GM12878 (cell line): ENCODE data around the gene EIF2B1. TPM values are rescaled to one million over a fixed set of nuclear protein-coding genes. Genes with fewer than 3 reads are reported as not detected.

Experiments
- ATAC-seq: fragments of 200-7000 bp; cut with Tn5 transposase; 3 replicates; pipeline ENCODE4 v1.9.1; 2020; ENCODE audit warnings: mild to moderate bottlenecking, moderate library complexity
- BruUV-seq: library from RNA; stranded (reverse); fragments of 400-500 nt; replicated peaks from 2 replicates; lab custom pipeline; 2021; lab: Mats Ljungman, UMichigan
- CTCF ChIA-PET: fragments of 300-600 bp; sonication (Branson Sonifier 250); formaldehyde crosslinking; extraction: SDS; loops from one replicate; lab custom pipeline; 2021; ENCODE audit warnings: inconsistent platforms; lab: Yijun Ruan, JAX
- POLR2A ChIA-PET: fragments of 350-600 bp; formaldehyde crosslinking; extraction: SDS; loops from one replicate; lab custom pipeline; 2021; ENCODE audit warnings: inconsistent platforms; lab: Charles Lee
- RAD21 ChIA-PET: fragments of 300-600 bp; sonication (Branson Sonifier 250); formaldehyde crosslinking; loops from one replicate; lab custom pipeline; 2023; ENCODE audit warnings: antibody characterized with exemption; ENCODE audit not compliant: unreplicated experiment; lab: Charles Lee
- SMC1A ChIA-PET: fragments of 300-600 bp; sonication (Branson Sonifier 250); formaldehyde crosslinking; loops from one replicate; lab custom pipeline; 2023; ENCODE audit not compliant: unreplicated experiment, uncharacterized antibody; lab: Charles Lee
- DNase-seq: peaks from one replicate; pipeline ENCODE4 v3.0.0-alpha.2; 2011; ENCODE audit warnings: low read depth, low spot score
- FAIRE-seq: peaks from 3 replicates; lab custom pipeline; 2011; peaks lifted over from hg19 to GRCh38; lab: Jason Lieb, UNC
- H2AFZ ChIP-seq: 2 replicates; pipeline ENCODE4 v1.6.0; 2011; ENCODE audit warnings: low read depth, low read length, control low read depth; ENCODE audit not compliant: control insufficient read depth
- H3K27ac ChIP-seq: 2 replicates; pipeline ENCODE4 v1.5.1; 2011; ENCODE audit warnings: control low read depth; ENCODE audit not compliant: control insufficient read depth, insufficient read depth
- H3K27me3 ChIP-seq, 2 experiments: replicated peaks in 1 of 2; 2 replicates each; pipeline versions ENCODE4 v1.6.0 to v1.6.1; 2011; ENCODE audit warnings: low read length in 1 of 2; ENCODE audit not compliant: control insufficient read depth in 2 of 2, insufficient read depth in 2 of 2
- H3K36me3 ChIP-seq, 2 experiments: 2 replicates each; pipeline ENCODE4 v1.5.1; 2011; ENCODE audit warnings: low read length in 1 of 2; ENCODE audit not compliant: control insufficient read depth in 2 of 2, insufficient read depth in 2 of 2
- H3K4me1 ChIP-seq: 2 replicates; pipeline ENCODE4 v1.6.1; 2011; ENCODE audit warnings: mild to moderate bottlenecking, low read length, moderate library complexity, mixed read lengths; ENCODE audit not compliant: control insufficient read depth, insufficient read depth
- H3K4me2 ChIP-seq: 2 replicates; pipeline ENCODE4 v1.6.0; 2011; ENCODE audit warnings: control low read depth; ENCODE audit not compliant: control insufficient read depth, insufficient read depth
- H3K4me3 ChIP-seq: fragments of 200-600 bp; sonication (generic); 2 replicates; pipeline ENCODE4 v1.5.1; 2016
- H3K79me2 ChIP-seq: 2 replicates; pipeline ENCODE4 v1.6.0; 2011; ENCODE audit warnings: low read length; ENCODE audit not compliant: control insufficient read depth, insufficient read depth
- H3K9ac ChIP-seq: 2 replicates; pipeline ENCODE4 v1.8.0; 2011; ENCODE audit warnings: low read length, control low read depth, mixed read lengths; ENCODE audit not compliant: control insufficient read depth, insufficient read depth
- H3K9me3 ChIP-seq: replicated peaks from 3 replicates; pipeline ENCODE4 v1.5.1; 2011; ENCODE audit warnings: mild to moderate bottlenecking, low read length; ENCODE audit not compliant: control insufficient read depth, insufficient read depth
- H4K20me1 ChIP-seq: 2 replicates; pipeline ENCODE4 v1.6.0; 2011; ENCODE audit not compliant: control insufficient read depth, insufficient read depth
- CBX3 ChIP-seq: fragments of 200-600 bp; sonication (generic); IDR thresholded peaks from 2 replicates; pipeline ENCODE4 v1.6.1; 2016; ENCODE audit warnings: low read depth, borderline replicate concordance
- CEBPZ ChIP-seq: fragments of 150-350 bp; IDR thresholded peaks from 2 replicates; pipeline ENCODE4 v1.6.1; 2016; ENCODE audit warnings: low read depth, low read length
- USF2 ChIP-seq: IDR thresholded peaks from 2 replicates; pipeline ENCODE4 v1.6.1; 2011; ENCODE audit warnings: low read depth, low read length, improper control_type of control experiment, borderline replicate concordance
- ZBTB33 ChIP-seq: fragments of 450-650 bp; IDR thresholded peaks from 2 replicates; pipeline ENCODE4 v1.6.1; 2017; ENCODE audit warnings: mild to moderate bottlenecking
- ZNF24 ChIP-seq: fragments of 450-650 bp; IDR thresholded peaks from 2 replicates; pipeline ENCODE4 v1.6.1; 2017; ENCODE audit warnings: antibody characterized with exemption, mild to moderate bottlenecking
- WGBS: methylation state at CpG from one replicate; pipeline ENCODE4 v1.1.6; 2016; ENCODE audit warnings: low lambda C conversion rate; ENCODE audit not compliant: insufficient replicate concordance, insufficient coverage; ENCODE audit errors: missing lambda C conversion rate; 5-methylcytosine and 5-hydroxymethylcytosine counted together
- in situ Hi-C: fragments of 300-500 bp; cut with MboI; formaldehyde crosslinking; loops from 9 replicates; pipeline ENCODE4 v1.14.3; 2018; ENCODE audit warnings: mixed read lengths
- intact Hi-C: fragments of 100-400 bp; cut with micrococcal nuclease; formaldehyde crosslinking; loops from one replicate; pipeline ENCODE4 v1.14.2; 2022; ENCODE audit not compliant: unreplicated experiment
- polyA plus RNA-seq, 11 experiments: library from polyadenylated mRNA; depleted of rRNA in 4 of 11; unstranded in 6 of 11; stranded (reverse) in 5 of 11; fragments of >200 nt; fragmentation: Nextera tagmentation in 4 of 11; fragmentation: Illumina TruSeq in 1 of 11; extraction: Ambion mirVana in 4 of 11; extraction: Trizol in 1 of 11; gene quantifications; 1 replicate in 1 of 11; 2 replicates in 10 of 11; pipeline versions ENCODE4 v1.2.1 to v1.2.3, GENCODE V29; 2011 to 2016; ENCODE audit warnings: inconsistent platforms in 2 of 11, missing spikeins in 2 of 11, low read depth in 1 of 11
- total RNA-seq, 4 experiments: library from RNA; depleted of rRNA in 3 of 4; stranded (reverse); fragments of >200 nt in 3 of 4; fragmentation: Illumina TruSeq in 1 of 4; extraction: Trizol in 1 of 4; gene quantifications; 2 replicates each; pipeline versions ENCODE4 v1.2.1 to v1.2.3, GENCODE V29; 2013 to 2021
- TF ChIP-seq, protein P1 (sequence below): fragments of 450-650 bp; formaldehyde crosslinking; IDR thresholded peaks from 2 replicates; pipeline ENCODE4 v1.4.0; 2020; ENCODE audit warnings: mild to moderate bottlenecking, moderate library complexity
- TF ChIP-seq, protein P2 (sequence below): fragments of 450-650 bp; IDR thresholded peaks from 2 replicates; pipeline ENCODE4 v1.6.1; 2017; ENCODE audit warnings: mild to moderate bottlenecking, moderate library complexity

Gene EIF2B1
- total and polyA plus RNA-seq, 10 of the 15 experiments (the other 5 are each of a cell fraction or from before 2014, with no cell fraction given): 17.6 to 131 (median 49.1) TPM

DNA sequence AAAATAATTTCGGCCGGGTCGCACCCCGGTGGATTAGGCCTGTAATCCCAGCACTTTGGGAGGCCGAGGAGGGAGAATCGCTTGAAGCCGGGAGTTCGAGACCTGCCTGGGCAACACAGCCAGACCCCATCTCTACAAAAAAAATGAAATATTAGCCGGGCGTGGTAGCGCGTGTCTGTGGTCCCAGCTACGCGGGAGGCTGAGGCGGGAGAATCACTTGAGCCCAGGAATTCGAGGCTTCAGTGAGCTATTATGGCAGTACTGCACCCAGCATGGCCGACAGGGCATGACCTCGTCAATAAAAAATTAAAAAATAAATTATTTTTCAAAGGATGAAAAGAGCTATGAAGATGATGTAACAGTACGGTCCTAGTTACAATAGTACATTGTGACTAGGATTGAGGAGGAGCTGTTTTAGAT, 666 bp upstream of the EIF2B1 start:
- H2AFZ ChIP-seq: no peak overlapping the region; the same call in 1 of the 2 replicates
- H3K9ac ChIP-seq: peak overlapping the region; percentile 96
- peak overlapping the region; percentile 91 for H3K4me3 ChIP-seq
- intact Hi-C loops (loop anchor here (5.0 to 10.0 kb wide), 3 partner anchors 128 to 351 kb away; partner anchors contain the start of gene DNAH10), in situ Hi-C loops (no loop called here)
- peaks cover 36% of the 10 kb centered on the region for H3K79me2 ChIP-seq
- FAIRE-seq (no peak), ATAC-seq (peak; percentile 26), DNase-seq (no peak)
- peaks cover 0 to 6% of the 10 kb centered on the region in 2 experiments; a peak in 2 of 4 replicates for H3K36me3 ChIP-seq
- peak overlapping the region; percentile 87 for H3K27ac ChIP-seq
- ChIA-PET RAD21 (interaction anchor here (0.5 to 2.0 kb wide), 3 partner anchors 23 to 220 kb away, joined by 3 to 6 read pairs (median 3); partner anchors contain the start of gene ATP6V0A2), POLR2A (interaction anchor here (0.7 to 1.2 kb wide), 4 partner anchors 76 to 268 kb away, joined by 3 read pairs; partner anchors contain the start of gene ATP6V0A2), CTCF (interaction anchor here (0.8 to 1.4 kb wide), 4 partner anchors 15 to 337 kb away, joined by 3 to 6 read pairs (median 4); no protein-coding TSS in a partner anchor), SMC1A (interaction anchor here (0.7 to 1.8 kb wide), 7 partner anchors 12 to 103 kb away, joined by 3 to 9 read pairs (median 3); partner anchors contain the start of gene ATP6V0A2)
- no peaks in the 10 kb centered on the region for H4K20me1 ChIP-seq
- peak overlapping the region; percentile 92 for H3K4me2 ChIP-seq
- TSS peak; percentile 96 for BruUV-seq
- H3K9me3 ChIP-seq: no peaks in the 10 kb centered on the region
- 2% methylated on average over 19 of the region's 19 CpGs for WGBS
- H3K27me3 ChIP-seq: no peaks in the 10 kb centered on the region
- H3K4me1 ChIP-seq: no peaks in the 10 kb centered on the region
- TF ChIP-seq, protein P1, sequence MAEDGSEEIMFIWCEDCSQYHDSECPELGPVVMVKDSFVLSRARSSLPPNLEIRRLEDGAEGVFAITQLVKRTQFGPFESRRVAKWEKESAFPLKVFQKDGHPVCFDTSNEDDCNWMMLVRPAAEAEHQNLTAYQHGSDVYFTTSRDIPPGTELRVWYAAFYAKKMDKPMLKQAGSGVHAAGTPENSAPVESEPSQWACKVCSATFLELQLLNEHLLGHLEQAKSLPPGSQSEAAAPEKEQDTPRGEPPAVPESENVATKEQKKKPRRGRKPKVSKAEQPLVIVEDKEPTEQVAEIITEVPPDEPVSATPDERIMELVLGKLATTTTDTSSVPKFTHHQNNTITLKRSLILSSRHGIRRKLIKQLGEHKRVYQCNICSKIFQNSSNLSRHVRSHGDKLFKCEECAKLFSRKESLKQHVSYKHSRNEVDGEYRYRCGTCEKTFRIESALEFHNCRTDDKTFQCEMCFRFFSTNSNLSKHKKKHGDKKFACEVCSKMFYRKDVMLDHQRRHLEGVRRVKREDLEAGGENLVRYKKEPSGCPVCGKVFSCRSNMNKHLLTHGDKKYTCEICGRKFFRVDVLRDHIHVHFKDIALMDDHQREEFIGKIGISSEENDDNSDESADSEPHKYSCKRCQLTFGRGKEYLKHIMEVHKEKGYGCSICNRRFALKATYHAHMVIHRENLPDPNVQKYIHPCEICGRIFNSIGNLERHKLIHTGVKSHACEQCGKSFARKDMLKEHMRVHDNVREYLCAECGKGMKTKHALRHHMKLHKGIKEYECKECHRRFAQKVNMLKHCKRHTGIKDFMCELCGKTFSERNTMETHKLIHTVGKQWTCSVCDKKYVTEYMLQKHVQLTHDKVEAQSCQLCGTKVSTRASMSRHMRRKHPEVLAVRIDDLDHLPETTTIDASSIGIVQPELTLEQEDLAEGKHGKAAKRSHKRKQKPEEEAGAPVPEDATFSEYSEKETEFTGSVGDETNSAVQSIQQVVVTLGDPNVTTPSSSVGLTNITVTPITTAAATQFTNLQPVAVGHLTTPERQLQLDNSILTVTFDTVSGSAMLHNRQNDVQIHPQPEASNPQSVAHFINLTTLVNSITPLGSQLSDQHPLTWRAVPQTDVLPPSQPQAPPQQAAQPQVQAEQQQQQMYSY: no peak
- no peak for TF ChIP-seq CBX3
- TF ChIP-seq ZBTB33: no peak
- TF ChIP-seq, protein P2, sequence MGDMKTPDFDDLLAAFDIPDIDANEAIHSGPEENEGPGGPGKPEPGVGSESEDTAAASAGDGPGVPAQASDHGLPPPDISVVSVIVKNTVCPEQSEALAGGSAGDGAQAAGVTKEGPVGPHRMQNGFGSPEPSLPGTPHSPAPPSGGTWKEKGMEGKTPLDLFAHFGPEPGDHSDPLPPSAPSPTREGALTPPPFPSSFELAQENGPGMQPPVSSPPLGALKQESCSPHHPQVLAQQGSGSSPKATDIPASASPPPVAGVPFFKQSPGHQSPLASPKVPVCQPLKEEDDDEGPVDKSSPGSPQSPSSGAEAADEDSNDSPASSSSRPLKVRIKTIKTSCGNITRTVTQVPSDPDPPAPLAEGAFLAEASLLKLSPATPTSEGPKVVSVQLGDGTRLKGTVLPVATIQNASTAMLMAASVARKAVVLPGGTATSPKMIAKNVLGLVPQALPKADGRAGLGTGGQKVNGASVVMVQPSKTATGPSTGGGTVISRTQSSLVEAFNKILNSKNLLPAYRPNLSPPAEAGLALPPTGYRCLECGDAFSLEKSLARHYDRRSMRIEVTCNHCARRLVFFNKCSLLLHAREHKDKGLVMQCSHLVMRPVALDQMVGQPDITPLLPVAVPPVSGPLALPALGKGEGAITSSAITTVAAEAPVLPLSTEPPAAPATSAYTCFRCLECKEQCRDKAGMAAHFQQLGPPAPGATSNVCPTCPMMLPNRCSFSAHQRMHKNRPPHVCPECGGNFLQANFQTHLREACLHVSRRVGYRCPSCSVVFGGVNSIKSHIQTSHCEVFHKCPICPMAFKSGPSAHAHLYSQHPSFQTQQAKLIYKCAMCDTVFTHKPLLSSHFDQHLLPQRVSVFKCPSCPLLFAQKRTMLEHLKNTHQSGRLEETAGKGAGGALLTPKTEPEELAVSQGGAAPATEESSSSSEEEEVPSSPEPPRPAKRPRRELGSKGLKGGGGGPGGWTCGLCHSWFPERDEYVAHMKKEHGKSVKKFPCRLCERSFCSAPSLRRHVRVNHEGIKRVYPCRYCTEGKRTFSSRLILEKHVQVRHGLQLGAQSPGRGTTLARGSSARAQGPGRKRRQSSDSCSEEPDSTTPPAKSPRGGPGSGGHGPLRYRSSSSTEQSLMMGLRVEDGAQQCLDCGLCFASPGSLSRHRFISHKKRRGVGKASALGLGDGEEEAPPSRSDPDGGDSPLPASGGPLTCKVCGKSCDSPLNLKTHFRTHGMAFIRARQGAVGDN: no peak
- no peak for TF ChIP-seq CEBPZ
- TF ChIP-seq ZNF24: no peak
- TF ChIP-seq USF2: no peak
